Measurements from ENCODE around the gene MFN1.
"Not testable (repeated sequence)": the region's sequence is repeated elsewhere in the genome, so short reads cannot be mapped to it uniquely, and the experiment has no call there.

The MFN1 gene

GRCh38 chr3:179347345-179348194, at the start of gene MFN1:
Gene MFN1 (plus strand): TSS chr3:179347709. CDS start chr3:179348852, 1,143 bp downstream.
- peak within 1 kb of the TSS; percentile 83 for H3K4me3 ChIP-seq (ENCODE audit: low read depth, low read length)

- no peak overlapping the region for H3K4me3 ChIP-seq (ENCODE audit: low read depth, low read length)
Observed at GRCh38 chr3:179297971-179298725, 49.4 kb upstream of the MFN1 start.

- no peak overlapping the region for H3K4me3 ChIP-seq (ENCODE audit: low read depth, low read length)
Observed at GRCh38 chr3:179299316-179299715, 48.2 kb upstream of the MFN1 start.

- H3K4me3 ChIP-seq (ENCODE audit: low read depth, low read length) = no peak overlapping the region
Observed at GRCh38 chr3:179299999-179300613, 47.4 kb upstream of the MFN1 start.

- H3K4me3 ChIP-seq (ENCODE audit: low read depth, low read length) = no peak overlapping the region
Observed at GRCh38 chr3:179301645-179302044, 45.9 kb upstream of the MFN1 start.

- H3K4me3 ChIP-seq (ENCODE audit: low read depth, low read length) = no peak overlapping the region
Observed at GRCh38 chr3:179302111-179302510, 45.4 kb upstream of the MFN1 start.

GRCh38 chr3:179304605-179305004, 42.9 kb upstream of the MFN1 start:
- H3K4me3 ChIP-seq (ENCODE audit: low read depth, low read length) = no peak overlapping the region

GRCh38 chr3:179307362-179307761, 40.1 kb upstream of the MFN1 start:
- H3K4me3 ChIP-seq (ENCODE audit: low read depth, low read length) = not testable (repeated sequence)

- H3K4me3 ChIP-seq (ENCODE audit: low read depth, low read length) = no peak overlapping the region
Observed at GRCh38 chr3:179308001-179308400, 39.5 kb upstream of the MFN1 start.

- no peak overlapping the region for H3K4me3 ChIP-seq (ENCODE audit: low read depth, low read length)
Observed at GRCh38 chr3:179309225-179310078, 38.1 kb upstream of the MFN1 start.

- H3K4me3 ChIP-seq (ENCODE audit: low read depth, low read length) = no peak overlapping the region
Observed at GRCh38 chr3:179318876-179319275, 28.6 kb upstream of the MFN1 start.

GRCh38 chr3:179321668-179322285, 25.7 kb upstream of the MFN1 start:
- H3K4me3 ChIP-seq (ENCODE audit: low read depth, low read length) = no peak overlapping the region

- H3K4me3 ChIP-seq (ENCODE audit: low read depth, low read length) = peak within 1 kb of the TSS; percentile 84
Observed at GRCh38 chr3:179322286-179323196, 25.0 kb upstream of the MFN1 start, which contains the start of gene ZNF639. Gene ZNF639 (plus strand): TSS chr3:179323031. CDS start chr3:179328294, 5,263 bp downstream.

GRCh38 chr3:179323197-179324110, 24.1 kb upstream of the MFN1 start:
- H3K4me3 ChIP-seq (ENCODE audit: low read depth, low read length) = peak overlapping the region; percentile 84

GRCh38 chr3:179324270-179324754, 23.2 kb upstream of the MFN1 start:
- peak overlapping the region; percentile 84 for H3K4me3 ChIP-seq (ENCODE audit: low read depth, low read length)

GRCh38 chr3:179330438-179330837, 17.1 kb upstream of the MFN1 start:
- H3K4me3 ChIP-seq (ENCODE audit: low read depth, low read length) = no peak overlapping the region

- H3K4me3 ChIP-seq (ENCODE audit: low read depth, low read length) = no peak overlapping the region
Observed at GRCh38 chr3:179332240-179332639, 15.3 kb upstream of the MFN1 start.

GRCh38 chr3:179333084-179333483, 14.4 kb upstream of the MFN1 start:
- no peak overlapping the region for H3K4me3 ChIP-seq (ENCODE audit: low read depth, low read length)

Measured in iPS-11a (cell line).